HG02970 (cell line): ENCODE results near the gene C19orf81.
"Not testable (repeated sequence)": the region's sequence is repeated elsewhere in the genome, so short reads cannot be mapped to it uniquely, and the experiment has no call there.

Experiments used
- ATAC-seq: cut with Tn5 transposase; IDR thresholded peaks from one replicate; pipeline ENCODE4 v1.9.1; 2021; ENCODE audit warnings: mild to moderate bottlenecking, moderate library complexity, moderate number of reproducible peaks; ENCODE audit not compliant: unreplicated experiment, low FRiP score

The C19orf81 gene

DNA sequence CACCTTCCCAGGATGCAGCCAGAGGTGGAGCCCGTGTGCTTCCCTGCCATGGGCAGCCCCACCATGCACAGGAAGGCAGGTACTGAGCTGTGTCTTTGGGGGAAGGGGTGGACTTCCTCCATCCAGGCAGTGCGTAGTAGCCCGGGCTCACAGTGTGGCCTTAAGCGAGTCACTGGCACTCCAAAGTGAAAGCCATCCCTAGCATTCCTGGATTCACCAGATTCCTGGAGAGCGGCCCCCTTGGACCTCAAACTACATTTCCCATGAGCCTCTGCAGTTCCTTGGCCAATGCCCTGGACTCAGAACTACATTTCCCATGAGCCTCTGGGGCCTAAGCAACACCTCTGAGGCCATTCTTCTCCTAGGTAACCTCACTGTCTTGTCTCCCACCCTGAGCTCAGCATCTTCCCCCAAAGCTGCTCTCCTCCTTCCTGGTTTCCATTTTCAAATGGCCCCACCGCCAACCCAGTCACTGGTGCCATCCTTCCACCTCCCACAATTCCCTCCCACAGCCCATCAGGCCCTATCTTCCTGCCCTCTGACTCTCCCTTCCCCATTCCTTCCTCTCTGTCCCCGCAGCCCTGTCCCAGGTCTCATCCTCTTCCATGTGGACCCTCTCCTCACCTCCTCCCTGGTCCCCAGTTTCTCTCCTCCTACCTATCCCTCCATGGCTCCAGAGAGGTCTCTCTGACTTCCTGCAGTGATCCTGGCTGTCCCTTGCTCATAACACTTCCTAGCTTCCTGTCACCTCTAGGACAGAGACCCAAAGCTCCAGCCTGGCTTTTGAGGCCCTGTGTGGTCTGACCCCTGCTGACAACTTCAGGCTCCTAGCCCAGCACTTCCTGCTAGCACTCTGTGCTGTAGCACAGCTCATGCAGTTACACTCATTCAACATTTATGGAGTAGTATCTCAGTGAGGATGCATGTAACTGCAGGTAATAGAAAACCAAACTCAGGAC is at the start of gene C19orf81:
Gene C19orf81 (plus strand): TSS at position 13 of the 959 bp plus-strand sequence. CDS start 0 bp downstream, at position 13.
- ATAC-seq = no peak

GRCh38 chr19:50601407-50602088 is 47.7 kb upstream of the C19orf81 start:
- no peak for ATAC-seq

DNA sequence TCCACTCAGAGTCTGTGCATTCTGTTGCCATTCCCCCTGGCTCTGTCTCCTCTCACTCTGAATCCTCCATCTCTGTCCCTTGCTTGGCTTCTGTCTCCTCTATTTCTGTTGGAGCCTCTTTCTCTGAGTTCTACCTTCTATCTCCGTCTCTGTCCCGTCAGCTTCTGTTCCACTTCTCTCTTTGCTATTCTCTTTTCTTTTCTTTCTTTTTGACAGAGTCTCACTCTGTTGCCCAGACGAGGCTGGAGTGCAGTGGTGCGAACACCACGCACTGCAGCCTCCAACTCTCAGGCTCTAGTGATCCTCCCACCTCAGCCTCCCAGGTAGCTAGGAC is 47.2 kb upstream of the C19orf81 start:
- no peak for ATAC-seq

GRCh38 chr19:50602496-50602895 is 46.7 kb upstream of the C19orf81 start:
- ATAC-seq = no peak

- no peak for ATAC-seq
Measured at GRCh38 chr19:50602935-50603334, 46.3 kb upstream of the C19orf81 start.

GRCh38 chr19:50604264-50605073 is 44.8 kb upstream of the C19orf81 start:
- ATAC-seq = not testable (repeated sequence)

DNA sequence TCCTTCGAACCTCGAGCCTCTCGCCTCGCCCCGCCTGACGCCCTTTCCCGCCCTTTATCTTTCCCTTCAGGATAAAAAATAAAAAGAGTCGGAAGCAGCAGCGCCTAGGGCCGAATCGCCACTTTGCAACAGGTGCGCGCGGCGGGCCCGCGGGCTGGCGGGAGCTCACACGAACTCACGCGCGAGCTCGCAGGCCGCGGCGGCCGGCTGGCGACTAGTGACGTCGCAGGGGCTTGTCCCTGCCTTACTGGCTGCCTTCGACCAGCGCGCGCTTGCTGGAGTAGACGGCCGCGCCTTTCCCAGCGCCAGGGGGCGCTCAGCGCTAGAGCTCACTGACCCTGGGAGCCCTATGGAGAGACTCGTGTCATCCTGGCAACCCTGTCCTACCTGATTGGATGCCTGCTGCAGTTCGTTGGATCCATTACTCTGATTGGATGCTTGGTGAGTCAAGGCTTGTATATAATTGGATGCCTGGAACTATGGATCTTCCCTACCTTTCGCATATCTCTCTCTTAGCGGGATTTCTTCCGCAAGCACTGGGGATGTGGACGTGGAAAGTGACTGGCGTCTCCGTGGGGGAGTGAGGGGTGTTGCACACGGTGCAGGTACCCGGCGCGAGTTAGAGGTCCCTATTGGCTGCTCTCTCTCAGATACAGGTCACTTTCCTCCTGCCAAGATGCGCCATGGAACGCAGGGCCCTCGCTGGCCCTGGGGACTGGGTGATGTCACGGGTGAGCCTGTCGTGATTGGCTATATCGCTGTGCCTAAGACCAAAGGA is 43.0 kb upstream of the C19orf81 start:
- not testable (repeated sequence) for ATAC-seq

DNA sequence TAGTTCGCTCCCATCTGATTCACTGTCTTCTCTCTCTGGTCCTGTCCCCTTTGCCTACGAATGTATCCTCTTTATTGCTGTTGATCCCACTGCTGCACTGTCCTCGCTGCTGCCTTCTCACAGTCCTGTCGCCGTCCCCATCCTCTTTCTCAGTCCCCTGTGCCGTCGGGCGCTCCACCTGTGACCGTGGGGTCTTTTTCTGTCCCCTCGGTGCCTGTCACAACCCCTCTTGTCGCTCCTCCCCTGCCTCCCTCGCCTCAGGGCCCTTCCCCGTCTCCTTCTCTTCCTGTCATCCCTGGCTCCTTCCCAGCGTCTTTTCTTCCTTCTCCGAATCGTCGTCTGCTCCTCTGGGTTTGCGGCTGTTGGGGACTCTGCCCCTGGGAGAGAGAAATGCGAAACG is 41.9 kb upstream of the C19orf81 start:
- ATAC-seq = no peak

- peak; percentile 62 for ATAC-seq
Measured at GRCh38 chr19:50607874-50608785, 41.1 kb upstream of the C19orf81 start.

- not testable (repeated sequence) for ATAC-seq
Measured at GRCh38 chr19:50612504-50613404, 36.5 kb upstream of the C19orf81 start.

DNA sequence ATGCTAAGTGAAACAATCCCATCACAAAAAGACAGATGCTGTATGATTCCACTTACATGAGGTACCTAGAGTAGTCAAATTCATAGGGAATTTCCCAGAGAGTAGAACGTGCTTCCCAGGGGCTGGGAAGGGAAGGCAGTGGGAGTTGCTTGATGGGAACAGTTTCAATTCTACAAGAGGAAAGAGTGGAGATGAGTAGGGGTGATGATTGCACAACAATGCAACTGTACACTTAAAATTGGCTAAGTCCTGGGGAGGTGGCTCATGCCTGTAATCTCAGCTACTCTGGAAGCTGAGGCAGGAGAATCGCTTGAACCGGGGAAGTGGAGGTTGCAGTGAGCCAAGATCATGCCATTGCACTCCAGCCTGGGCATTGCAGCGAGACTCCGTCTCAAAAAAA is 30.9 kb upstream of the C19orf81 start:
- not testable (repeated sequence) for ATAC-seq

DNA sequence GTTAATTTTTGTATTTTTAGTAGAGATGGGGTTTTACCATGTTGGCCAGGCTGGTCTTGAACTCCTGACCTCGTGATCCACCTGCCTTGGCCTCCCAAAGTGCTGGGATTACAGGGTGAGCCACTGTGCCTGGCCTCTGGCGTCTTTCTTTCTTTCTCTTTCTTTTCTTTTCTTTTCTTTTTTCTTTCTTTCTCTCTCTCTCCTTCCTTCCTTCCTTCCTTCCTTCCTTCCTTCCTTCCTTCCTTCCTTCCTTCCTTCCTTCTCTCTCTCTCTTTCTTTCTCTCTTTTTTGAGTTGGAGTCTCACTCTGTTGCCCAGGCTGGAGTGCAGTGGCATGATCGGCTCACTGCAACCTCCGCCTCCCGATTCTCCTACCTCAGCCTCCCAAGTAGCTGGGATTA is 30.1 kb upstream of the C19orf81 start:
- not testable (repeated sequence) for ATAC-seq

- not testable (repeated sequence) for ATAC-seq
Measured at GRCh38 chr19:50620394-50620906, 28.8 kb upstream of the C19orf81 start.

DNA sequence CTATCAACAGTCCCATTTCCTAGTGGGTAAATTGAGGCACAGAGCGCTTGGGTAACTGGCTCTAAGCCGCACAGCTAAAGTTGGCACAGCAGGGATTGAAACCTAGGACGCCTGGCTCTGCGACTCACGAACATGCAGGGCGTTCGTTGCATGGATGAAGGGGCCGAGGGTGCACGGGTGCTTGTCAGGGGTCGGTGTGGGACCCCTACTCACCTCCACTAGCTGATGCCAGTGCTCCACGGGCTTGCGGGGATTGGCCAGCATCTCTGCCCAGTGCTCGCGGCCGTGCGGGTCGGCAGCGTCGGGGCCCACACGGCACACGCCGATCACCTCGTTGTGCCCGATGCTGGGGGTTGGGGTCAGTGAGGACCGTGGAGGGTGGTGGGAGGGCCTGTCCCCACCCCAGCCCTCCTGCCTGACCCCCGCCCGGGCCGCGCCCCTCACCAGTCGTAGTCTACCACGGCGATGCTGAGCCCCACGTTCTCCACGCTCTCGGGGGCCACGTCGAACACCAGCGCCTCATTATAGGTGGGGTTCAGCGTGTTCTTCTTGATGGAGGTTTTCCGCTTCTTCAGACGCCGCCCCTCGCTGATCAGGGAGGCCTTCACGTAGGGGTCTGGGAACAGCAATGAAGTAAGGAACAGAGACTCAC is 24.2 kb upstream of the C19orf81 start:
- no peak for ATAC-seq

DNA sequence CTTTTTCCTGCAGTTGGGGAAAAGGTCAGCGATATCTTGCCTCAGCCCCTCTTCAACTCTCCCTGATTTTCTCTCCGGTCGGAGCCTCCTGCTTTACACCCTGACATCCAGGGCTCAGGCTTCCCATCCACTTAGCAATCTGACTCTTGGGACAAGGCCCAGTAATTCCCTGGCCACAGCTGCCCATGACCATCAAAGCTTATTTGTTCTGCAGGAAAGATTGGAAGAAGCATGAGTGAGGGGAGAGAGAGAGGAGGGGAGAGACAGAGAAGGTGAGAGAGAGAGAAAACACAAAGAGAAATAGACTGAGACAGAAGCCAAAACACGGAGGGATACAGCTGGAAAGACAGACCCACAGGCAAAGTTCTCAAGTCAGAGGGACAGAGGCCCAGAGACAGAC is 23.2 kb upstream of the C19orf81 start:
- no peak for ATAC-seq

GRCh38 chr19:50626795-50627194 is 22.4 kb upstream of the C19orf81 start:
- ATAC-seq = no peak

- no peak for ATAC-seq
Measured at GRCh38 chr19:50628146-50628545, 21.1 kb upstream of the C19orf81 start.
